Bronchial epithelial cell (primary cell): Measurements from ENCODE around the gene CREB5. TPM values are rescaled to one million over a fixed set of nuclear protein-coding genes. Genes with fewer than 3 reads are reported as not detected.

Experiments used
- DNase-seq: peaks from one replicate; pipeline ENCODE4 v3.0.0-alpha.2; 2010; ENCODE audit warnings: low read depth
- FAIRE-seq: peaks from 2 replicates; lab custom pipeline; 2011; peaks lifted over from hg19 to GRCh38; lab: Jason Lieb, UNC
- H3K27me3 ChIP-seq: 2 replicates; pipeline ENCODE4 v1.5.1; 2011; ENCODE audit warnings: low read length; ENCODE audit not compliant: control insufficient read depth, insufficient read depth
- H3K36me3 ChIP-seq: 2 replicates; pipeline ENCODE4 v1.5.1; 2011; ENCODE audit warnings: low read length; ENCODE audit not compliant: control insufficient read depth, insufficient read depth
- H3K4me3 ChIP-seq: 2 replicates; pipeline ENCODE4 v1.5.1; 2011; ENCODE audit warnings: mild to moderate bottlenecking, low read depth, low read length, control low read depth
- total RNA-seq: library from RNA; depleted of rRNA; stranded (reverse); fragments of >200 nt; gene quantifications from 2 replicates; pipeline ENCODE4 v1.2.1, GENCODE V29; 2014
- TF ChIP-seq, protein P1 (sequence below): IDR thresholded peaks from 2 replicates; pipeline ENCODE4 v1.5.1; 2011; ENCODE audit warnings: mild to moderate bottlenecking, moderate library complexity, low read length, control low read depth, inconsistent platforms; ENCODE audit not compliant: insufficient read depth, severe bottlenecking

Gene CREB5
- total RNA-seq, 1 donor from 2014 or later = 2.1 TPM

DNA sequence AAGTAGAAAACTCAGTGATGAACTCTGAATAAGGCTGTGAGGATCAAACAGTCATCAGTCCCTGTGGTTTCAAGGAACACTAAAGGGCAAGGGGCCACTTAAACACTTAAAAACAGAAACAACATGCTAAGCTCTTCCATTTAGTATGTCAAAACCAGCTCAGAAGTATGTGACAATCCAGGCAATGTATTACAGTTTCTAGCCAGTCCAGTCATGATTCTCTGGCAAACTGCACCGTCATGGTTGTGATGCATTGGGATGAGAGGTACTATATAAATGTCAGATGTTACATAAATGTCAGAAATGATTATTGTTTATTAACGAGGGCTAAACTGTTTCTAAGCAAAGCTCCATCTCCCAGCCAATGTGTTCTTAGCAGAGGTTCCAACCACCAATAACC is 4.7 kb upstream of the CREB5 start:
- Histone ChIP-seq H3K27me3 (no peaks in the 10 kb centered on the region), H3K36me3 (no peaks in the 10 kb centered on the region), H3K4me3 (no peak overlapping the region)
- FAIRE-seq = no peak
- TF ChIP-seq, protein P1, sequence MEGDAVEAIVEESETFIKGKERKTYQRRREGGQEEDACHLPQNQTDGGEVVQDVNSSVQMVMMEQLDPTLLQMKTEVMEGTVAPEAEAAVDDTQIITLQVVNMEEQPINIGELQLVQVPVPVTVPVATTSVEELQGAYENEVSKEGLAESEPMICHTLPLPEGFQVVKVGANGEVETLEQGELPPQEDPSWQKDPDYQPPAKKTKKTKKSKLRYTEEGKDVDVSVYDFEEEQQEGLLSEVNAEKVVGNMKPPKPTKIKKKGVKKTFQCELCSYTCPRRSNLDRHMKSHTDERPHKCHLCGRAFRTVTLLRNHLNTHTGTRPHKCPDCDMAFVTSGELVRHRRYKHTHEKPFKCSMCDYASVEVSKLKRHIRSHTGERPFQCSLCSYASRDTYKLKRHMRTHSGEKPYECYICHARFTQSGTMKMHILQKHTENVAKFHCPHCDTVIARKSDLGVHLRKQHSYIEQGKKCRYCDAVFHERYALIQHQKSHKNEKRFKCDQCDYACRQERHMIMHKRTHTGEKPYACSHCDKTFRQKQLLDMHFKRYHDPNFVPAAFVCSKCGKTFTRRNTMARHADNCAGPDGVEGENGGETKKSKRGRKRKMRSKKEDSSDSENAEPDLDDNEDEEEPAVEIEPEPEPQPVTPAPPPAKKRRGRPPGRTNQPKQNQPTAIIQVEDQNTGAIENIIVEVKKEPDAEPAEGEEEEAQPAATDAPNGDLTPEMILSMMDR = no peak
- DNase-seq = peak; percentile 91

DNA sequence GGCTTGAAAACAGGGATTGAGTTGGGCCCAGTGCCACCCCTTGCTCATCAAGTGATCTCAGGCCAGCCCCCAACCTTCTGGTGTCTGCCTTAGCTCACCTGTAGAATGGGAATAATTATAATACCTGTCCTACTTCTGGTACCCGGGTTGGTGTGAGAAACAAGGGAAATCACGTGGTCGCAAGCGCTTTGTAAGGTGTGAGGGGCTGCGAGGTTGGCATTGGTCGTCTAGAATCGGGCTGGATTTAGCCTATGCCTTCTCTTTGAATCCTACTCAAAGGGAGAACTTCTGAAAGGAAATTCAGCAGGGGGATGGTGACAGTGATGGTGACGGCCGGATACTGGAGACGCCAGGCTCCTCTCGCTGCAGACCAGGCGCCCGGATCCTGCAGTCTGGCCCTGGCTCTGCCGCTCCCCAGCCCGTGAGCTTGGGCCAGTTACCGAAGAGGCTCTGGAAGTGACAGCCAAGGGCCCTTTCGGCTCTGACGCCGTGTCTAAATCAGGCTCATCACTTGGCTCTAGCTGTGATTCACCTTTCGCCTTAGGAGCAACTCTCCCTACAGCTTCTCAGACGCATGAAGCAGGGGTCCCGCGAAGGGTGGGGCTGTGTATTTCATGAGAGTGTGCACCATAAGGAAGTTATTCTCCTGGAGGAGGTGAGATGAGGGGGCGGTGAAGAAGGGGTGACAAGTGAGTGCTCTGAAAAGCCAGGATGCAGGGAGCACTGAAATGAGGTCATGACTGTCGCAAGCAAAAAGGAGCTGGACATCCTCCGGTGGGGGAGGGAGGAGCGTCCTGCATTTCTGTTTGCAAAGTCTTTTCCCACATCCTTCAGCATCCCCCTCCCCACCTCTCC is 4.0 kb upstream of the CREB5 start:
- peak; percentile 73 for DNase-seq
- TF ChIP-seq, protein P1 = no peak
- Histone ChIP-seq H3K36me3 (no peaks in the 10 kb centered on the region), H3K27me3 (no peaks in the 10 kb centered on the region), H3K4me3 (peak overlapping the region; percentile 5)
- FAIRE-seq = no peak

DNA sequence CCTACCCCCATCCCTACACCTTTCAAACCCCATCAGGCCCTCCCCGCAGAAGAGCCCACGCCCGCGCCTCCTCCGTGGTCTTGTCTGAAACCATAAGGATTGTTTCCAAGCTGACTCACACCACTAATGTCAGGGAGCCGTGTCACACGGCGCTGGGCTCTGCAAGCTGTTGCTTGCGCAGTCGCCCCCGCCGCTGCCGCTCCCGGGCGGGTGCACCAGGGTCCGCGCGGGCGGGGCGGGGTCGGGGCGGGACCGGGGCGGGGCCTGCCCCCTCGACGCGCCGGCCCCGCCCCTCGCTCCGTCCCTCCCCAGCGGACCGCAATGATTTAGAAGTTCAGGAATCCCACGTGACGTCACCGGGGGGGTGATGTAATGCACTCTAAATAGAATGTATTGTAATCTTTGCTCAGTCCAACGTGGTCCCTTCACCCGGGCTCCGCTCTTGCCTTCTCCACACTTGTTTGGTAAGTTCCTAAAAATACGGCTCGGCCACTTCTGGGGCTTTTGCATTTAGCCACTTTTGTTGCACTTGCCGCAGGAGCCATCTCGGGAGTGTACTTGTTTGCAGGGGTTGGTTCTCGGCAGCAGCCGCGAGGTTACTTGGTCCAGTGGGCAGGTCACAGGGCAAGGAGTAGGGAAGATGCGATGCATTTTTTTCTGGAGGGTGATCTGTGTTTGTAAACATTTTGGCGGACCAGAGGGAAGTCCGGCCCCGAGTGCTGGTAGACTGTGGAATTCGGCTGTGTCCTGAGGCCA is 3.2 kb upstream of the CREB5 start:
- TF ChIP-seq, protein P1 = no peak

DNA sequence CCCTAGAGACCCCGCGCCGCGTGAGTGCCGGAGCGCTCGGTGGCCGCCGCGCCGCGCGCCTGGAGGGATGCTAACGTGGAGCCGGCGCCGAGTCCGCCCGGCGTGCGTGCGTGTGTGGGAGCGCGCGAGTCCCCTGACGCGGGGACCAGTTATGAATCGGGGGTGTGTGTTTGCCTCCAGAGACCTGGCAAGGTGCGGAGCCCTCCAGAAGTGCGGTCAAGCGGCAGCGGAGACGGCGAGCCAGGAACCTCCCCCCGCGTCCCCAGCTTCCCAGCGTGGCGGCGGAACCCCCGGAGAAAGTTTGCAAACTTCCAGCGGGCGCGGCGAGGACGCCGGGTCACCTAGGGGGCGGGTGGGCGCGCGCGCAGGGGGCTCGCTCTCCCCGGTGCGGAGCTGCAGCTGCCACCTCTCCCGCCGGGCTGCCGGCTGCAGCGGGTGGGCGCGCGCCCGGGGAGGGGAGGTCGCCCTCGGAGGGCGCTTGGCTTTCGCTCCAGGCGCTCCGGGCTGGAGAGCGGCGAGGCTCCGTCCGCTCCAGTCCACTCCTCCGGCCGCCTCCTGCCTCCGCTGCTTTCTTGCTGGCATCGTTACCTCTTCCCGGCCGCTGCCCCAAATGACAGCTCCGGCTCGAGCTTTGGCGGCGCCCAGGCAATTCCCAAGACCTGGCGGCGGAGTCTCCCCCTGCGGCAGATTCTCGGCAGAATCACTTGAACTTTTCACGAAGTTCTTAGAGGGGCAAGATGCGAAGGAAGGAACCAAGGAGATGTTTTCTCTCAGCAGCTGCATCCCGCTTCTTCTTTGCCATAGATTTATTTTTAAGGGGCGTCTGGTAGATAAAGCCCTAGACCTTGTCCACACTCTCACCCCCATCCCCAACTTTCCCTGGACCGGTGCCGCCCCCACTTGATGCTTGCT is 2.3 kb upstream of the CREB5 start:
- TF ChIP-seq, protein P1 = no peak
- Histone ChIP-seq H3K27me3 (no peaks in the 10 kb centered on the region), H3K36me3 (no peaks in the 10 kb centered on the region), H3K4me3 (peak overlapping the region; percentile 50)
- no peak for FAIRE-seq
- DNase-seq = no peak

More for the DNA sequence above, 3.2 kb upstream of the CREB5 start:
- H3K27me3 ChIP-seq = no peaks in the 10 kb centered on the region
- FAIRE-seq = no peak
- no peaks in the 10 kb centered on the region for H3K36me3 ChIP-seq
- peak; percentile 94 for DNase-seq
- peak overlapping the region; percentile 50 for H3K4me3 ChIP-seq

DNA sequence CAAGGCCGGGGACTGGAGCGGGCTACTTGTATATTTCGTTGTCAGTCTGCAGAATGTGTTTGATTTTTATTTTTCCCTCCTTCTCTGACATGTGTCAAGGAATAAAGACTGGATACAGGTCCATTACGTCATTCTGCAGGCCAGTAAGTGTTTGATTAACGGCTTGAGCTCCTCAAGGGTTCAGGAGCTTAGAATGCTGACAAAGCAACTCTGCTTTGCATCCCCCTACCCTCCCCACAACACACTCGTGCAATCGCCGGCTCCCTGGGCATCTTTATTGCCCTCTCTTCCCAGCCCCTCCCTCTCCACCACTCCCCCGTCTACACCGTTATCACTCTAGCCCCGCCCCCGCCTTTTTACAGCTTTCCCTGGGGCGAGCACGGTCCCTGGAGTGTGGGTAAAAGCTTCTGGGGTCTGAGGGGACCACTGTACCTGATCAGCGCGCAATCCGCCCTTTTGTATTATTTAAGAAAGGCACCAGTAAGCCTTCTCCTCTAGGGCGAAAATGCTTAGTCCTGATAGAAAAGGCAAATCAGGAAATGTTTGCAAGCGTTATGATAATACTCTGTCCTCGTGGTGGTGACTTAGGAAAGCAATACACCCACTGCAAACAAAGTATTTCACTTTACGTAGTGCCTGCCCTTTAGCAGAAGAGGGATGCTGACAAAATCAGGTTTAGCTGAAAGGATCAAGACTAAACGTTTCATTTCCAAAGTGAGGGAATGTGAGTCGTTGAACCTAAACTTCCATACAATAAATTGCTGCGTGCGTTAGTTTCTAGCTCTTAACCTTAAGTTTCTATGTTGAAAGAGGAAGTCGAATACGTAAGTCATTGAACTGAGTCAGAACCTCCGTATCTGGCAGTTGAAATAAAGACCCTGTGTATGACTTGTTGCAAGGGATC is 1.4 kb upstream of the CREB5 start:
- H3K36me3 ChIP-seq = no peaks in the 10 kb centered on the region
- H3K4me3 ChIP-seq = peak overlapping the region; percentile 50
- TF ChIP-seq, protein P1 = no peak
- FAIRE-seq (no peak), DNase-seq (peak; percentile 89)
- no peaks in the 10 kb centered on the region for H3K27me3 ChIP-seq
